ENCODE measurements around the gene RCL1. TPM values are rescaled to one million over a fixed set of nuclear protein-coding genes. Genes with fewer than 3 reads are reported as not detected.
"Not testable (repeated sequence)": the region's sequence is repeated elsewhere in the genome, so short reads cannot be mapped to it uniquely, and the experiment has no call there.

RCL1 gene
- total and polyA plus RNA-seq, 4 donors: 14.3 to 32.0 (median 22.6) TPM

DNA sequence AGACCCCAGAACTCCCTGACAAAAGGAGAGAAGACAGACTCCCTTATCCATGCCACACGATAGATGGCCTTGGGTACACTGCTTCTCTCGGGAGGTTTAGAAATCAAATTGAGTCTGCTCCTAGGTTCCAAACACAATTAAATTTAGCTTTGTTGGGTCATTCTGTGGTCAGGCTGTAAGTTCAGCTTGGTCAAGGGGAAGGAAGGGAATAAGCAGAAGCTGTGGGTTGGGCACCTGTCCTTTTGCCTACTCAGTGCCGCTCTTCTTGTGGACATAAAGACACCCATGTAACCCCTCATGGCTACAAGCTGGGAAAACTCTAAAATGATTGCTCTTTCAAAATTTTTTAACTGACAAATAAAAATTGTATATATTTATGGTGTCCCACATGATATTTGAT lies 32.6 kb upstream of the RCL1 start:
- no peaks in the 10 kb centered on the region for H3K9me3 ChIP-seq (ENCODE audit: control insufficient read depth, insufficient read depth, low read length)
- H3K4me3 ChIP-seq (ENCODE audit: low read depth, low read length): no peak overlapping the region
- peaks cover 7% of the 10 kb centered on the region for H3K4me1 ChIP-seq (ENCODE audit: control insufficient read depth, insufficient read depth, low read length)
- WGBS (ENCODE audit: insufficient coverage): no CpG with 5 or more reads among the region's 3 CpGs
- no peaks in the 10 kb centered on the region for H3K27me3 ChIP-seq (ENCODE audit: control insufficient read depth, insufficient read depth, low read length)
- DNase-seq (ENCODE audit: low read depth in 4 of 6, low spot score in 6 of 6): peak in 1 of 6 donors; percentile 23
- H3K36me3 ChIP-seq (ENCODE audit: control insufficient read depth, insufficient read depth, low read length): no peaks in the 10 kb centered on the region
- no peak overlapping the region for H3K27ac ChIP-seq (ENCODE audit: low read depth, low read length)

DNA sequence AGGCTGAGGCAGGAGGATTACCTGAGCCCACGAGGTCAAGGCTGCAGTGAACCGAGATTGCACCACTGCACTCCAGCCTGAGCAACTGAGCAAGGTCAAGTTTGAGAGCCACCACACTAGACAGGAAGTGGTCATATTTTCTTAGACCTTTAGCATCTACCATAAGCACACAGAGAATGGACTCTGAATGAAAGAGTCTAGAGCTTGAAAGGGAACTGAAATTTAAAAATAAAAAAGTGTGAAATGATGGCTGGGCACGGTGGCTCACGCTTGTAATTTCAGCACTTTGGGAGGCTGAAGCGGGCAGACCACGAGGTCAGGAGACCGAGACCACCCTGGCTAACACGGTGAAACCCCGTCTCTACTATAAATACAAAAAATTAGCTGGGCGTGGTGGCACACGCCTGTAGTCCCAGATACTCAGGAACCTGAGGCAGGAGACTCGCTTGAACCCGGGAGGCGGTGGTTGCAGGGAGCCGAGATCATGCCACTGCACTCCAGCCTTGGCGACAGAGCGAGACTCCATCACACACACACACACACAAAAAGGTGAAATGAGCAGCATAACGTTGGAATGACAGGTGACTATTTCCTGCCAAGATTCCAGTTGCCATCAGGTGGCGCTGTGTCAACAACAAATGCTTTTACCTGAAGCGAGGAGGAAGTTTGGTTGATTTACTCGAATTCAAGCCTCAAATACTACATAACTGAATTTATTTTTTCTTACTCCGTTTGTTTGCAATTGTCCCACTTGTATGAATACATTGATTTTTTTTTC lies 30.4 kb upstream of the RCL1 start:
- Histone ChIP-seq H3K4me3 (ENCODE audit: low read depth, low read length) (no peak overlapping the region), H3K9me3 (ENCODE audit: control insufficient read depth, insufficient read depth, low read length) (no peaks in the 10 kb centered on the region), H3K27me3 (ENCODE audit: control insufficient read depth, insufficient read depth, low read length) (no peaks in the 10 kb centered on the region), H3K27ac (ENCODE audit: low read depth, low read length) (no peak overlapping the region), H3K4me1 (ENCODE audit: control insufficient read depth, insufficient read depth, low read length) (peaks cover 7% of the 10 kb centered on the region), H3K36me3 (ENCODE audit: control insufficient read depth, insufficient read depth, low read length) (no peaks in the 10 kb centered on the region)
- 42% methylated on average over 11 of the region's 22 CpGs for WGBS (ENCODE audit: insufficient coverage)
- peak in 3 of 6 donors; percentile 53 to 94 (median 86) for DNase-seq (ENCODE audit: low read depth in 4 of 6, low spot score in 6 of 6)

DNA sequence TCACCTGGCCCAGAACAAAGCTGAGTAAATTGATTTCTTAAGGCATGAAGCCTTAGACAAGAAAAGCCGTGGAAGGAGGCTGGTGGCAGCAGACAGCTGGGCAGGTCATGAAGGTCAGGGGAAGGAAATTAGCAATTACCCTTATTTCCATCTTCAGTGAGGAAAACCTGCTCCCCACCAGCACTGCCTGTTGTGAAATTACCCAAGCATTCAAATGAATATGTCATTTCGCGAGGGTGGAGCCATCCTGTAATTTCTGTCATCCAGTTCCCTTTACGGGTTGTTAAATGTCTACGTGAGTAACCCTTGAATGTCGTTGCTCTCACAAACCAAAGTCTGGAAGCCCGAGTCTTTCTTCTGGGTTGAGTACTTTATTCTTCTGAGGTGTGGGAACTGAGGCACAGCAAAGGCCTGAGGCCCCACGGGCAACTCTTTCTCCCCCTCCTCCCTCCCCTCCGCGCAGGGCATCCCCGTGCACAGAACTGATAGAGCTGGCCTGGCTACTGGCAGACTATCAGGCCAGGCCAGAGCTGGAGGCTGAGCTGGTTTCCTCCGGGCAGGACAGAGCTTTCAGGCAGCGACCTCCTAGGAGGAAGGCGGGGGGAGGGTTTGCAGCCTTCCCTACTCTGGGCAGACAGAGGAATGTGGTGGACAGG lies 29.7 kb upstream of the RCL1 start:
- H3K27ac ChIP-seq (ENCODE audit: low read depth, low read length): no peak overlapping the region
- H3K36me3 ChIP-seq (ENCODE audit: control insufficient read depth, insufficient read depth, low read length): no peaks in the 10 kb centered on the region
- 30% methylated on average over 4 of the region's 14 CpGs for WGBS (ENCODE audit: insufficient coverage)
- H3K27me3 ChIP-seq (ENCODE audit: control insufficient read depth, insufficient read depth, low read length): no peaks in the 10 kb centered on the region
- peaks cover 7% of the 10 kb centered on the region for H3K4me1 ChIP-seq (ENCODE audit: control insufficient read depth, insufficient read depth, low read length)
- H3K4me3 ChIP-seq (ENCODE audit: low read depth, low read length): no peak overlapping the region
- H3K9me3 ChIP-seq (ENCODE audit: control insufficient read depth, insufficient read depth, low read length): no peaks in the 10 kb centered on the region
- DNase-seq (ENCODE audit: low read depth in 4 of 6, low spot score in 6 of 6): no peak

DNA sequence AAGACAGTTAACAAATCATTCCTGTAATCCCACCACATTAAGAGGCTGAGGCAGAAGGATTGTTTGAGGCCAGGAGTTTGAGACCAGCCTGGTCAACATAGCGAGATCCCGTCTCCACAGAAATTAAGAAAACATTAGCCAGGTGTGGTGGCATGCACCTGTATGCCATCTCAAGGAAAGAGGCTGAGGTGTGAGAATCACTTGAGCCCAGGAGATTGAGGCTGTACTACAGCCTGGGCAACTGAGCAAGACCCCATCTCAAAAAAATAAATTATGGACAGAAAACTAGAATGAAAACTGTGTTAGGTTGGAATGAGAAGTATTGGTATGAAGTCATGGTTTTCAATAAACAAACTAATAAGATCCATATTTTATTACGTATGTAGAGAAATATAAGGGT lies 28.7 kb upstream of the RCL1 start:
- H3K36me3 ChIP-seq (ENCODE audit: control insufficient read depth, insufficient read depth, low read length): no peaks in the 10 kb centered on the region
- H3K27me3 ChIP-seq (ENCODE audit: control insufficient read depth, insufficient read depth, low read length): no peaks in the 10 kb centered on the region
- H3K27ac ChIP-seq (ENCODE audit: low read depth, low read length): no peak overlapping the region
- no peak overlapping the region for H3K4me3 ChIP-seq (ENCODE audit: low read depth, low read length)
- peaks cover 7% of the 10 kb centered on the region for H3K4me1 ChIP-seq (ENCODE audit: control insufficient read depth, insufficient read depth, low read length)
- no CpG with 5 or more reads among the region's 3 CpGs for WGBS (ENCODE audit: insufficient coverage)
- no peak for DNase-seq (ENCODE audit: low read depth in 4 of 6, low spot score in 6 of 6)
- no peaks in the 10 kb centered on the region for H3K9me3 ChIP-seq (ENCODE audit: control insufficient read depth, insufficient read depth, low read length)

DNA sequence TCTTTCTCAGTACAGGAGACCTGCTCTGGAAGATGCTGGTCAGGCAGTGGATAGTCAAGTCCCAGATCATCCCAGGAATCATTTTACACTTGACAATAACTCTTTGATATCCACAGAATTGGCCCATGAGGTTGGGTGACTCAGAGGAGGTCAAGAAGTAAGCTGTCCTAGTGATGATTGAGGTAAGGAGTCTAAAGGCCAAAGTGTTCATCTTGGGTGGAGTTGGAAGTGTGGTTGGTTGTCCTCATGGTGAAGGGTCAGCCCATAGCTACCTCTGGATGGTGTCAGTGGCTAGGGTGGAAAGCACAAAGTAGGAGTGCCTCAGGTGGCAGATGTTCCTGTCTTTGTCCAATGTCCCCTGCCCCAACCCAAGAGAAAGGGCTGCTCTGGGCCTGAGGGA lies 24.1 kb upstream of the RCL1 start:
- DNase-seq (ENCODE audit: low read depth in 4 of 6, low spot score in 6 of 6): no peak
- no peaks in the 10 kb centered on the region for H3K27me3 ChIP-seq (ENCODE audit: control insufficient read depth, insufficient read depth, low read length)
- H3K36me3 ChIP-seq (ENCODE audit: control insufficient read depth, insufficient read depth, low read length): no peaks in the 10 kb centered on the region
- H3K4me3 ChIP-seq (ENCODE audit: low read depth, low read length): no peak overlapping the region
- H3K27ac ChIP-seq (ENCODE audit: low read depth, low read length): no peak overlapping the region
- H3K4me1 ChIP-seq (ENCODE audit: control insufficient read depth, insufficient read depth, low read length): no peaks in the 10 kb centered on the region
- no peaks in the 10 kb centered on the region for H3K9me3 ChIP-seq (ENCODE audit: control insufficient read depth, insufficient read depth, low read length)

DNA sequence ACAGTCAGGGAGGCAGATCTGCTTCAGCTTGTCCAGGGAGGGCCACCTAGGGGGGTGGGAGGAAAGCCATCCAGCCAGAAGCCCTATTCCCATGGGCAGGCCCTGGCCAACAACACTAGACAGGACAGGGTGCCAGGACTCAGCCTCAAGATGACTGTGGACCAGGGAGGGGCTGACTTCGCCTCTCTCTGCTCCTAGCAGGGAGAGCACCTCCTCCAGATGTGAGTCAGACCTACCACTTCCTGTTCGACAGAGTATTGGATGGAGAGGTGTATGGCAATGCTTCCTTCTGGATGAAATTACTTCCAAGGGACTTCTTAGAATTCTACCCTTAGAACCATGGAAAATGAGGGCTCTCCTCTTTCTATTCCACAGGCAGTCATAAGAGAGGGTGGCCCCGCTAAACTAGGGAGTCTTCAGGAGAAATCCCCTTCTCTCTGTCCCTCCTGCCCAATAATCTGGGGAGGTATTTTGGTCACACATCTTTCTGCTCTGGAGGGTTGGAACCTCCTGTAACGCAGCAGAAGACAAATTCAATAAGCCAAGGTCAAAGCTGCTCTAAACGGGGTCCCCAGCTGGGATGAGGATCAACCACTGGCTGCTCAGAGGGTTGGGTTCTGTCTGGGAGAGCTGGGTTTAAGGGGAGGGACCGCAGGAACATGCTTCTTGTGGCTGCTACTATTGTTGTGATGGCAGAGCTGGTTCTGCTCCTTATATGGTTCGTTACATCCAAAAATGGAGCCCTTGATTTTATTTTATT lies 23.2 kb upstream of the RCL1 start:
- no peak overlapping the region for H3K27ac ChIP-seq (ENCODE audit: low read depth, low read length)
- 83% methylated on average over 3 of the region's 7 CpGs for WGBS (ENCODE audit: insufficient coverage)
- no peaks in the 10 kb centered on the region for H3K36me3 ChIP-seq (ENCODE audit: control insufficient read depth, insufficient read depth, low read length)
- H3K4me3 ChIP-seq (ENCODE audit: low read depth, low read length): no peak overlapping the region
- H3K9me3 ChIP-seq (ENCODE audit: control insufficient read depth, insufficient read depth, low read length): no peaks in the 10 kb centered on the region
- no peak for DNase-seq (ENCODE audit: low read depth in 4 of 6, low spot score in 6 of 6)
- no peaks in the 10 kb centered on the region for H3K4me1 ChIP-seq (ENCODE audit: control insufficient read depth, insufficient read depth, low read length)
- no peaks in the 10 kb centered on the region for H3K27me3 ChIP-seq (ENCODE audit: control insufficient read depth, insufficient read depth, low read length)

DNA sequence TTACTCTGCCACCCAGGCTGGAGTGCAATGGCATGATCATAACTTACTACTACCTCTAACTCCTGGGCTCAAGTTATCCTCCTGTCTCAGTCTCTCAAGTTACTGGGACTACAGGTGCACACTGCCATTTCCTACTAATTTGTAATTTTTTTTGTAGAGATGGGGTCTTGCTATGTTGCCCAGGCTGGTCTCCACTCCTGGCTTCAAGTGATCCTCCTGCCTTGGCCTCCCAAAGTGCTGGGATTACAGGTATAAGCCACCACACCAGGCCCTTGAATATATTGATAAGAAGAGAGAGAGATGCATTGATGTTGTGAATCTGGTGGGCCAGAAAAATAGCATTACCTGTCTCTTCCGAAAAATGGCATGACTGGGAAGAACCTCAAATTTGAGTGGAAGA lies 21.0 kb upstream of the RCL1 start:
- Histone ChIP-seq H3K27ac (ENCODE audit: low read depth, low read length) (no peak overlapping the region), H3K4me3 (ENCODE audit: low read depth, low read length) (no peak overlapping the region), H3K36me3 (ENCODE audit: control insufficient read depth, insufficient read depth, low read length) (no peaks in the 10 kb centered on the region), H3K4me1 (ENCODE audit: control insufficient read depth, insufficient read depth, low read length) (no peaks in the 10 kb centered on the region), H3K9me3 (ENCODE audit: control insufficient read depth, insufficient read depth, low read length) (no peaks in the 10 kb centered on the region), H3K27me3 (ENCODE audit: control insufficient read depth, insufficient read depth, low read length) (no peaks in the 10 kb centered on the region)
- DNase-seq (ENCODE audit: low read depth in 4 of 6, low spot score in 6 of 6): no peak
- WGBS (ENCODE audit: insufficient coverage): 100% methylated on average over 1 of the region's 1 CpG

DNA sequence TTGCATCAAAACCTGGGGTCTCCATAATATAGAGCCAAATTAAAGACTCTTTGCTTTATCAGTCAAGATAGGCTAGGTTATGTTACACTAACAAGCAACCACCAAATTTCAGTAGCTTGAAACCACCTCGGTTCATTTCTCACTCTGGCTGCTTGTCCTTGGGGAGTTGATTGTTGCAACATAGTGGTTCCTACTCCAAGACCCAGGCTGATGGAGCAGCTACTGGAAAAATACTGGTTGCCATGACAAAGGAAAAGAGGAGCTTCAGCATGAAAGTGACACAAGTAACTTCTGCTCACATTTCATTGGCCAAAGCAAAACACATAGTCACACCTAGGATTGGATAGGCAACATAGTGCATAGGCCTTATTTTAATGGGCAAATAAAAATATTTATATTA lies 18.5 kb upstream of the RCL1 start:
- Histone ChIP-seq H3K27me3 (ENCODE audit: control insufficient read depth, insufficient read depth, low read length) (no peaks in the 10 kb centered on the region), H3K36me3 (ENCODE audit: control insufficient read depth, insufficient read depth, low read length) (no peaks in the 10 kb centered on the region), H3K4me3 (ENCODE audit: low read depth, low read length) (no peak overlapping the region), H3K9me3 (ENCODE audit: control insufficient read depth, insufficient read depth, low read length) (no peaks in the 10 kb centered on the region), H3K4me1 (ENCODE audit: control insufficient read depth, insufficient read depth, low read length) (no peaks in the 10 kb centered on the region), H3K27ac (ENCODE audit: low read depth, low read length) (no peak overlapping the region)
- no peak for DNase-seq (ENCODE audit: low read depth in 4 of 6, low spot score in 6 of 6)
- WGBS (ENCODE audit: insufficient coverage): no CpG with 5 or more reads among the region's 1 CpG

DNA sequence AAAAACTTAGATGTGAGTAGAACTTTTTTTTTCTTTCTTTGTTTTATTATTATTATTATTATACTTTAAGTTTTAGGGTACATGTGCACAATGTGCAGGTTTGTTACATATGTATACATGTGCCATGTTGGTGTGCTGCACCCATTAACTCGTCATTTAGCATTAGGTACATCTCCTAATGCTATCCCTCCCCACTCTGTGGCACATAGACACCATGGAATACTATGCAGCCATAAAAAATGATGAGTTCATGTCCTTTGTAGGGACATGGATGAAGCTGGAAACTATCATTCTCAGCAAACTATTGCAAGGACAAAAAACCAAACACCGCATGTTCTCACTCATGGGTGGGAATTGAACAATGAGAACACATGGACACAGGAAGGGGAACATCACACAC lies 17.8 kb upstream of the RCL1 start:
- DNase-seq (ENCODE audit: low read depth in 4 of 6, low spot score in 6 of 6); H3K27me3 ChIP-seq (ENCODE audit: control insufficient read depth, insufficient read depth, low read length); H3K4me3 ChIP-seq (ENCODE audit: low read depth, low read length); H3K4me1 ChIP-seq (ENCODE audit: control insufficient read depth, insufficient read depth, low read length); H3K36me3 ChIP-seq (ENCODE audit: control insufficient read depth, insufficient read depth, low read length); H3K27ac ChIP-seq (ENCODE audit: low read depth, low read length); H3K9me3 ChIP-seq (ENCODE audit: control insufficient read depth, insufficient read depth, low read length): not testable (repeated sequence)
- no CpG with 5 or more reads among the region's 2 CpGs for WGBS (ENCODE audit: insufficient coverage)

Data from spinal cord (tissue), 10 donors.